GM12878 (cell line): ENCODE data around the gene CARD19. TPM values are rescaled to one million over a fixed set of nuclear protein-coding genes. Genes with fewer than 3 reads are reported as not detected.
A peak's percentile ranks its signal among the peaks of the same experiment; 100 is the strongest.

Experiments
- CBX3 ChIP-seq: fragments of 200-600 bp; sonication (generic); IDR thresholded peaks from 2 replicates; pipeline ENCODE4 v1.6.1; 2016; ENCODE audit warnings: low read depth, borderline replicate concordance
- DPF2 ChIP-seq: fragments of 450-650 bp; IDR thresholded peaks from 2 replicates; pipeline ENCODE4 v1.6.1; 2017; ENCODE audit warnings: mild to moderate bottlenecking
- EGR1 ChIP-seq, 2 experiments: IDR thresholded peaks; 1 replicate in 1 of 2; 2 replicates in 1 of 2; pipeline ENCODE4 v1.6.1; 2011 to 2012; ENCODE audit warnings: low read depth in 2 of 2, low read length in 2 of 2, borderline replicate concordance in 1 of 2, mild to moderate bottlenecking in 1 of 2, moderate library complexity in 1 of 2
- GATAD2B ChIP-seq: fragments of 450-650 bp; conservative IDR thresholded peaks from 2 replicates; pipeline ENCODE4 v1.6.1; 2017; ENCODE audit warnings: low read depth, mild to moderate bottlenecking, moderate library complexity
- HCFC1 ChIP-seq: fragments of 150-350 bp; IDR thresholded peaks from 2 replicates; pipeline ENCODE4 v1.6.1; 2014; ENCODE audit warnings: low read length
- POLR2A ChIP-seq: IDR thresholded peaks from 2 replicates; pipeline ENCODE4 v1.6.1; 2011; ENCODE audit warnings: low read depth, mild to moderate bottlenecking, low read length
- SP1 ChIP-seq: IDR thresholded peaks from one replicate; pipeline ENCODE4 v1.6.1; 2011; ENCODE audit warnings: low read depth, low read length
- ZNF207 ChIP-seq: fragments of 450-650 bp; IDR thresholded peaks from 2 replicates; pipeline ENCODE4 v1.6.1; 2014; ENCODE audit warnings: antibody characterized with exemption, mild to moderate bottlenecking, borderline replicate concordance
- ZNF217 ChIP-seq: fragments of 450-650 bp; IDR thresholded peaks from 2 replicates; pipeline ENCODE4 v1.6.1; 2017; ENCODE audit warnings: antibody characterized with exemption, mild to moderate bottlenecking
- ZNF274 ChIP-seq: IDR thresholded peaks from one replicate; pipeline ENCODE4 v1.8.0; 2011; ENCODE audit not compliant: insufficient read length, insufficient read depth
- polyA plus RNA-seq, 11 experiments: library from polyadenylated mRNA; depleted of rRNA in 4 of 11; unstranded in 6 of 11; stranded (reverse) in 5 of 11; fragments of >200 nt; fragmentation: Nextera tagmentation in 4 of 11; fragmentation: Illumina TruSeq in 1 of 11; extraction: Ambion mirVana in 4 of 11; extraction: Trizol in 1 of 11; gene quantifications; 1 replicate in 1 of 11; 2 replicates in 10 of 11; pipeline versions ENCODE4 v1.2.1 to v1.2.3, GENCODE V29; 2011 to 2016; ENCODE audit warnings: inconsistent platforms in 2 of 11, missing spikeins in 2 of 11, low read depth in 1 of 11
- total RNA-seq, 4 experiments: library from RNA; depleted of rRNA in 3 of 4; stranded (reverse); fragments of >200 nt in 3 of 4; fragmentation: Illumina TruSeq in 1 of 4; extraction: Trizol in 1 of 4; gene quantifications; 2 replicates each; pipeline versions ENCODE4 v1.2.1 to v1.2.3, GENCODE V29; 2013 to 2021
- TF ChIP-seq, protein P1 (sequence below): fragments of 450-650 bp; IDR thresholded peaks from 2 replicates; pipeline ENCODE4 v1.6.1; 2017; ENCODE audit warnings: antibody characterized with exemption, mild to moderate bottlenecking, moderate library complexity
- TF ChIP-seq, protein P2 (sequence below): fragments of 450-650 bp; conservative IDR thresholded peaks from 2 replicates; pipeline ENCODE4 v1.6.1; 2017; ENCODE audit warnings: mild to moderate bottlenecking, moderate library complexity

Gene CARD19
- total and polyA plus RNA-seq, 10 of the 15 experiments (the other 5 are each of a cell fraction or from before 2014, with no cell fraction given) = 0.61 to 41.6 (median 19.9) TPM

DNA sequence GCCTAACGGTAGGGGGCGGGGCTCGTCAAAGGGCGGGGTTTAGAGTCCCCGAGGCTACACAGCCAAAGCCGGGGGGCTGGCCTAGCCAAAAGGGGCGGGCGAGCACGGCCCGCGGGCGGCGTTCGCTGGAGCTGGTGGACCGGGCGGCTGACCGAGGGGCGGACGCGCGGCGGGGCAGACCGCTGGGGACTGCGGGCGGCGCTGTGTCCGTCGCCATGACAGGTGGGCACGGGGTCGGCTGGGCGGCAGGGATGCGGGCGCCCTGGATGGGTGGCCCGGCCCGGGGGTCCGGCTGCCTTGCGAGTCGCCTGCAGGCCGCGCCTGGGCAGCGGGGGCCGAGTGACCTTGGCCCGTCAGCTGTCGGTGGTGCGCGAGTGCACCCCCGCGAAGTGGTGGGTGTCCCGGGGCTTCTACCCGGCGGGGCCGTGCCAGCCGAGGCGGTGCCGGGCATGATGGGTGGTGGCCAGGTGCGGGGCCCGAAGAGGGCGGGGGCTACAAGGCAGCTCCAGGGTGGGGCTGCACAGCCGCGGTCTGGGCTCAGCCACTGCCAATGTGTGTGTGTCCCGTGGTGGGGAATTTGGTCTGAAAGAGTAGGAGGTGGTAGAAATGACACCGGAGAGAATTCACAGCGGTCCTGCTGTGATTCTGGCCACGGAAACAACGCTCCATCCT, at the start of gene CARD19 (continued):
- TF ChIP-seq EGR1 (IDR thresholded peaks at IDR 0.05; ENCODE audit: borderline replicate concordance in 1 of 2, low read depth in 2 of 2, low read length in 2 of 2) = 0 out of 3 replicates have a peak, but pooled peaks of 1 of the 2 experiments have one; percentile 19
- TF ChIP-seq GATAD2B = peak; percentile 97
- TF ChIP-seq ZNF207 = peak; percentile 94
- TF ChIP-seq CBX3 = no peak
- TF ChIP-seq POLR2A = peak; percentile 83
- TF ChIP-seq, protein P1, sequence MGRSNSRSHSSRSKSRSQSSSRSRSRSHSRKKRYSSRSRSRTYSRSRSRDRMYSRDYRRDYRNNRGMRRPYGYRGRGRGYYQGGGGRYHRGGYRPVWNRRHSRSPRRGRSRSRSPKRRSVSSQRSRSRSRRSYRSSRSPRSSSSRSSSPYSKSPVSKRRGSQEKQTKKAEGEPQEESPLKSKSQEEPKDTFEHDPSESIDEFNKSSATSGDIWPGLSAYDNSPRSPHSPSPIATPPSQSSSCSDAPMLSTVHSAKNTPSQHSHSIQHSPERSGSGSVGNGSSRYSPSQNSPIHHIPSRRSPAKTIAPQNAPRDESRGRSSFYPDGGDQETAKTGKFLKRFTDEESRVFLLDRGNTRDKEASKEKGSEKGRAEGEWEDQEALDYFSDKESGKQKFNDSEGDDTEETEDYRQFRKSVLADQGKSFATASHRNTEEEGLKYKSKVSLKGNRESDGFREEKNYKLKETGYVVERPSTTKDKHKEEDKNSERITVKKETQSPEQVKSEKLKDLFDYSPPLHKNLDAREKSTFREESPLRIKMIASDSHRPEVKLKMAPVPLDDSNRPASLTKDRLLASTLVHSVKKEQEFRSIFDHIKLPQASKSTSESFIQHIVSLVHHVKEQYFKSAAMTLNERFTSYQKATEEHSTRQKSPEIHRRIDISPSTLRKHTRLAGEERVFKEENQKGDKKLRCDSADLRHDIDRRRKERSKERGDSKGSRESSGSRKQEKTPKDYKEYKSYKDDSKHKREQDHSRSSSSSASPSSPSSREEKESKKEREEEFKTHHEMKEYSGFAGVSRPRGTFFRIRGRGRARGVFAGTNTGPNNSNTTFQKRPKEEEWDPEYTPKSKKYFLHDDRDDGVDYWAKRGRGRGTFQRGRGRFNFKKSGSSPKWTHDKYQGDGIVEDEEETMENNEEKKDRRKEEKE = 0 out of 2 replicates have a peak, but pooled peaks have one; percentile 28
- TF ChIP-seq, protein P2, sequence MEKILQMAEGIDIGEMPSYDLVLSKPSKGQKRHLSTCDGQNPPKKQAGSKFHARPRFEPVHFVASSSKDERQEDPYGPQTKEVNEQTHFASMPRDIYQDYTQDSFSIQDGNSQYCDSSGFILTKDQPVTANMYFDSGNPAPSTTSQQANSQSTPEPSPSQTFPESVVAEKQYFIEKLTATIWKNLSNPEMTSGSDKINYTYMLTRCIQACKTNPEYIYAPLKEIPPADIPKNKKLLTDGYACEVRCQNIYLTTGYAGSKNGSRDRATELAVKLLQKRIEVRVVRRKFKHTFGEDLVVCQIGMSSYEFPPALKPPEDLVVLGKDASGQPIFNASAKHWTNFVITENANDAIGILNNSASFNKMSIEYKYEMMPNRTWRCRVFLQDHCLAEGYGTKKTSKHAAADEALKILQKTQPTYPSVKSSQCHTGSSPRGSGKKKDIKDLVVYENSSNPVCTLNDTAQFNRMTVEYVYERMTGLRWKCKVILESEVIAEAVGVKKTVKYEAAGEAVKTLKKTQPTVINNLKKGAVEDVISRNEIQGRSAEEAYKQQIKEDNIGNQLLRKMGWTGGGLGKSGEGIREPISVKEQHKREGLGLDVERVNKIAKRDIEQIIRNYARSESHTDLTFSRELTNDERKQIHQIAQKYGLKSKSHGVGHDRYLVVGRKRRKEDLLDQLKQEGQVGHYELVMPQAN = peak; percentile 88
- no peak for TF ChIP-seq HCFC1
- peak; percentile 86 for TF ChIP-seq DPF2
- peak; percentile 59; the same call in 1 of the 2 replicates for TF ChIP-seq ZNF217
- TF ChIP-seq ZNF274 = no peak
- TF ChIP-seq SP1 = peak; percentile 1
